SU-DHL-6 (cell line): ENCODE measurements around the gene NFIA.

ENCODE experiments used
- H2AFZ ChIP-seq: fragments of 200-600 bp; sonication (generic); 2 replicates; pipeline ENCODE4 v1.6.1; 2014; ENCODE audit warnings: low read depth, mild to moderate bottlenecking, moderate library complexity, mixed read lengths, antibody characterized with exemption, low read length; ENCODE audit not compliant: severe bottlenecking
- H3F3A ChIP-seq: fragments of 200-600 bp; shearing (Covaris generic); 2 replicates; pipeline ENCODE4 v1.6.0; 2016; ENCODE audit warnings: antibody characterized with exemption, mild to moderate bottlenecking; ENCODE audit not compliant: insufficient read depth
- H3K27ac ChIP-seq: fragments of 200-600 bp; sonication (generic); 2 replicates; pipeline ENCODE4 v1.5.1; 2016; ENCODE audit warnings: low read depth, mild to moderate bottlenecking, low read length, moderate library complexity, mixed read lengths
- H3K27me3 ChIP-seq: fragments of 200-600 bp; sonication (generic), shearing (Covaris generic); 2 replicates; pipeline ENCODE4 v1.6.0; 2014; ENCODE audit warnings: mild to moderate bottlenecking, low read length
- H3K36me3 ChIP-seq: fragments of 200-600 bp; sonication (generic); 2 replicates; pipeline ENCODE4 v1.6.1; 2014; ENCODE audit warnings: mild to moderate bottlenecking, low read length, mixed read lengths
- H3K4me2 ChIP-seq: fragments of 300-600, 200-600 bp; shearing (Covaris generic), sonication (generic); 2 replicates; pipeline ENCODE4 v1.6.0; 2014; ENCODE audit warnings: low read length, low read depth, mild to moderate bottlenecking; ENCODE audit not compliant: poor library complexity, severe bottlenecking
- H3K4me3 ChIP-seq: fragments of 200-600 bp; sonication (generic); 2 replicates; pipeline ENCODE4 v1.5.1; 2014; ENCODE audit warnings: antibody characterized with exemption, low read length, mild to moderate bottlenecking, mixed read lengths; ENCODE audit not compliant: insufficient read depth, poor library complexity, severe bottlenecking
- H3K79me2 ChIP-seq: fragments of 200-600 bp; sonication (generic); 2 replicates; pipeline ENCODE4 v1.6.1; 2014; ENCODE audit warnings: mild to moderate bottlenecking, low read length, moderate library complexity; ENCODE audit not compliant: insufficient read depth
- H3K9ac ChIP-seq: fragments of 200-600 bp; sonication (generic); 2 replicates; pipeline ENCODE4 v1.7.0; 2014; ENCODE audit warnings: mild to moderate bottlenecking, low read length
- H3K9me2 ChIP-seq: fragments of 200-600 bp; sonication (generic); replicated peaks from 2 replicates; pipeline ENCODE4 v1.6.1; 2014; ENCODE audit warnings: low read length; ENCODE audit not compliant: insufficient read depth
- H3K9me3 ChIP-seq: fragments of 200-600 bp; sonication (generic); 2 replicates; pipeline ENCODE4 v1.6.1; 2014; ENCODE audit warnings: low read length, mixed read lengths; ENCODE audit not compliant: insufficient read depth
- H4K20me1 ChIP-seq: fragments of 200-600 bp; sonication (generic); 2 replicates; pipeline ENCODE4 v1.6.1; 2014; ENCODE audit warnings: low read depth, mild to moderate bottlenecking, antibody characterized with exemption, low read length, moderate library complexity, mixed read lengths
- CTCF ChIP-seq: fragments of 200-600 bp; sonication (generic); IDR thresholded peaks from one replicate; pipeline ENCODE4 v1.5.1; 2017; ENCODE audit warnings: antibody characterized with exemption, mild to moderate bottlenecking, low read length, moderate library complexity; ENCODE audit not compliant: insufficient read depth, poor library complexity, severe bottlenecking
- EZH2phosphoT487 ChIP-seq: fragments of 200-600 bp; sonication (generic), shearing (Covaris generic); conservative IDR thresholded peaks from 2 replicates; pipeline ENCODE4 v1.6.1; 2018; ENCODE audit warnings: mild to moderate bottlenecking, antibody characterized with exemption, low read length, moderate library complexity, mixed read lengths

NFIA gene

GRCh38 chr1:61474269-61474817 lies 392.0 kb downstream of the NFIA start:
- Histone ChIP-seq H3K27ac (no peak overlapping the region), H3K9me2 (no peaks in the 10 kb centered on the region), H3F3A (no peaks in the 10 kb centered on the region), H3K4me3 (no peak overlapping the region), H4K20me1 (no peaks in the 10 kb centered on the region), H3K36me3 (no peaks in the 10 kb centered on the region), H3K27me3 (no peaks in the 10 kb centered on the region), H2AFZ (no peak overlapping the region), H3K4me2 (no peak overlapping the region), H3K9me3 (no peaks in the 10 kb centered on the region), H3K79me2 (no peaks in the 10 kb centered on the region), H3K9ac (no peak overlapping the region)
- TF ChIP-seq CTCF (no peak), EZH2phosphoT487 (no peak)

GRCh38 chr1:61474963-61475362 lies 392.6 kb downstream of the NFIA start:
- no peaks in the 10 kb centered on the region for H3K36me3 ChIP-seq
- no peak overlapping the region for H3K27ac ChIP-seq
- H3K4me3 ChIP-seq, result no peak overlapping the region
- no peak overlapping the region for H3K9ac ChIP-seq
- no peak for TF ChIP-seq CTCF
- no peak for TF ChIP-seq EZH2phosphoT487
- H2AFZ ChIP-seq, result no peak overlapping the region
- H3K27me3 ChIP-seq, result no peaks in the 10 kb centered on the region
- no peaks in the 10 kb centered on the region for H3K79me2 ChIP-seq
- H3K4me2 ChIP-seq, result no peak overlapping the region
- H4K20me1 ChIP-seq, result no peaks in the 10 kb centered on the region
- H3F3A ChIP-seq, result no peaks in the 10 kb centered on the region
- no peaks in the 10 kb centered on the region for H3K9me3 ChIP-seq
- H3K9me2 ChIP-seq, result no peaks in the 10 kb centered on the region

GRCh38 chr1:61477301-61477700 lies 394.9 kb downstream of the NFIA start:
- Histone ChIP-seq H3K79me2 (no peaks in the 10 kb centered on the region), H3K9ac (no peak overlapping the region), H4K20me1 (no peaks in the 10 kb centered on the region), H3K27me3 (no peaks in the 10 kb centered on the region), H2AFZ (no peak overlapping the region), H3K9me2 (no peaks in the 10 kb centered on the region), H3F3A (no peaks in the 10 kb centered on the region), H3K4me2 (no peak overlapping the region), H3K4me3 (no peak overlapping the region), H3K36me3 (no peaks in the 10 kb centered on the region), H3K9me3 (no peaks in the 10 kb centered on the region), H3K27ac (no peak overlapping the region)
- TF ChIP-seq CTCF, result no peak
- no peak for TF ChIP-seq EZH2phosphoT487
